Activated T-cell treated with anti-CD3 and anti-CD28 coated beads for 4 hours (primary cell): ENCODE results near the gene VPS37B.
"Not testable (repeated sequence)": the region's sequence is repeated elsewhere in the genome, so short reads cannot be mapped to it uniquely, and the experiment has no call there.

Source experiments
- DNase-seq: peaks from one replicate; pipeline ENCODE4 v3.0.0-alpha.2; 2020

VPS37B gene

GRCh38 chr12:122880155-122880667 is 15.7 kb downstream of the VPS37B start:
- DNase-seq, result no peak

- no peak for DNase-seq
These were observed 16.9 kb downstream of the VPS37B start for GRCh38 chr12:122878780-122879612.

- no peak for DNase-seq
These were observed 19.2 kb downstream of the VPS37B start for GRCh38 chr12:122876731-122877130.

- not testable (repeated sequence) for DNase-seq
These were observed 19.6 kb downstream of the VPS37B start for GRCh38 chr12:122876281-122876680.

GRCh38 chr12:122875590-122876220 is 20.2 kb downstream of the VPS37B start:
- DNase-seq, result no peak

- DNase-seq, result peak; percentile 36
These were observed 21.8 kb downstream of the VPS37B start for GRCh38 chr12:122874081-122874480.

- DNase-seq, result no peak
These were observed 22.4 kb downstream of the VPS37B start for GRCh38 chr12:122873540-122873939.

- DNase-seq, result no peak
These were observed 23.0 kb downstream of the VPS37B start for GRCh38 chr12:122872815-122873361.

- DNase-seq, result peak; percentile 24
These were observed 23.8 kb downstream of the VPS37B start for GRCh38 chr12:122871851-122872780.

- no peak for DNase-seq
These were observed 24.9 kb downstream of the VPS37B start for GRCh38 chr12:122870867-122871664.

- DNase-seq, result no peak
These were observed 25.6 kb downstream of the VPS37B start for GRCh38 chr12:122870163-122870842.

- no peak for DNase-seq
These were observed 26.5 kb downstream of the VPS37B start for GRCh38 chr12:122869207-122869973.

- no peak for DNase-seq
These were observed 27.3 kb downstream of the VPS37B start for GRCh38 chr12:122868471-122869177.

GRCh38 chr12:122867691-122868461 is 28.0 kb downstream of the VPS37B start:
- DNase-seq, result no peak

- no peak for DNase-seq
These were observed 28.8 kb downstream of the VPS37B start for GRCh38 chr12:122866950-122867607.

GRCh38 chr12:122866379-122866778 is 29.5 kb downstream of the VPS37B start:
- no peak for DNase-seq

- no peak for DNase-seq
These were observed 30.4 kb downstream of the VPS37B start for GRCh38 chr12:122865268-122866231.
